B cell (primary cell): ENCODE measurements around the gene EFEMP1. TPM values are rescaled to one million over a fixed set of nuclear protein-coding genes. Genes with fewer than 3 reads are reported as not detected.

Experiments
- ATAC-seq: fragments of 200-7000 bp; cut with Tn5 transposase; one replicate; pipeline ENCODE4 v1.10.0; 2021; ENCODE audit warnings: low read depth, mild to moderate bottlenecking, moderate number of reproducible peaks, moderate library complexity
- CTCF ChIA-PET: fragments of 350-600 bp; sonication (Branson Sonifier 250); formaldehyde crosslinking; loops from one replicate; lab custom pipeline; 2021; ENCODE audit warnings: antibody characterized with exemption, inconsistent platforms; lab: Charles Lee
- POLR2A ChIA-PET: fragments of 350-600 bp; sonication (Branson Sonifier 250); formaldehyde crosslinking; loops from one replicate; lab custom pipeline; 2021; ENCODE audit warnings: antibody characterized with exemption; lab: Charles Lee
- DNase-seq: peaks from one replicate; pipeline ENCODE4 v3.0.0; 2013
- H2AFZ ChIP-seq: 2 replicates; pipeline ENCODE4 v1.6.1; 2012; ENCODE audit warnings: mild to moderate bottlenecking, low read depth, low read length; ENCODE audit not compliant: insufficient read depth, poor library complexity, severe bottlenecking
- H3K27ac ChIP-seq, 2 donors: 1 replicate in 1 of 2; 2 replicates in 1 of 2; pipeline ENCODE4 v1.5.1; 2012 to 2013; ENCODE audit warnings: low read length in 2 of 2, mild to moderate bottlenecking in 2 of 2, moderate library complexity in 1 of 2
- H3K27me3 ChIP-seq, 4 experiments: fragments of 200-600 bp in 1 of 4; sonication (generic) in 1 of 4; replicated peaks in 1 of 4; 1 replicate in 2 of 4; 2 replicates in 2 of 4; pipeline versions ENCODE4 v1.6.1 to v1.7.0; 2013 to 2016; ENCODE audit warnings: low read length in 3 of 4, mild to moderate bottlenecking in 2 of 4, mixed read lengths in 1 of 4, moderate library complexity in 1 of 4; ENCODE audit not compliant: insufficient read depth in 4 of 4, control insufficient read depth in 3 of 4; ENCODE audit errors: control extremely low read depth in 1 of 4
- H3K36me3 ChIP-seq, 2 experiments: replicated peaks in 1 of 2; 1 replicate in 1 of 2; 2 replicates in 1 of 2; pipeline versions ENCODE4 v1.6.1 to v1.7.1; 2013; ENCODE audit warnings: low read length in 1 of 2; ENCODE audit not compliant: insufficient read depth in 2 of 2, control insufficient read depth in 1 of 2; ENCODE audit errors: control extremely low read depth in 1 of 2, extremely low read depth in 1 of 2
- H3K4me1 ChIP-seq, 2 donors: fragments of 200-600 bp in 1 of 2; sonication (generic) in 1 of 2; 1 replicate in 1 of 2; 2 replicates in 1 of 2; pipeline versions ENCODE4 v1.5.1 to v1.6.1; 2013 to 2017; ENCODE audit warnings: low read length in 2 of 2; ENCODE audit not compliant: control insufficient read depth in 2 of 2, insufficient read depth in 2 of 2
- H3K4me2 ChIP-seq: replicated peaks from 2 replicates; pipeline ENCODE3; 2012; ENCODE audit warnings: mild to moderate bottlenecking, low read depth, low read length; ENCODE audit not compliant: poor library complexity, severe bottlenecking
- H3K4me3 ChIP-seq, 5 experiments: fragments of 200-600 bp in 1 of 5; sonication (generic) in 1 of 5; 1 replicate in 3 of 5; 2 replicates in 2 of 5; pipeline versions ENCODE4 v1.5.1 to v1.7.0; 2011 to 2016; ENCODE audit warnings: low read length in 4 of 5, mild to moderate bottlenecking in 4 of 5, low read depth in 2 of 5, control low read depth in 1 of 5, moderate library complexity in 1 of 5; ENCODE audit not compliant: insufficient read depth in 1 of 5; ENCODE audit errors: control extremely low read depth in 1 of 5, extremely low read depth in 1 of 5
- H3K79me2 ChIP-seq: fragments of 200-600 bp; sonication (generic); one replicate; pipeline ENCODE4 v1.6.0; 2016; ENCODE audit warnings: low read length; ENCODE audit not compliant: control insufficient read depth, insufficient read depth
- H3K9ac ChIP-seq: fragments of 200-600 bp; sonication (generic); 2 replicates; pipeline ENCODE4 v1.6.1; 2017; ENCODE audit warnings: mild to moderate bottlenecking, low read length, moderate library complexity
- H3K9me3 ChIP-seq, 3 donors: one replicate each; pipeline versions ENCODE4 v1.6.1 to v1.7.1; 2013; ENCODE audit warnings: low read length in 2 of 3; ENCODE audit not compliant: control insufficient read depth in 2 of 3, insufficient read depth in 1 of 3; ENCODE audit errors: control extremely low read depth in 1 of 3
- H4K20me1 ChIP-seq: 2 replicates; pipeline ENCODE4 v1.6.0; 2012; ENCODE audit warnings: mild to moderate bottlenecking, low read length; ENCODE audit not compliant: insufficient read depth, control insufficient read depth, poor library complexity, severe bottlenecking
- H3K27ac Mint-ChIP-seq: one replicate; pipeline ENCODE4 v1.8.0; 2021; ENCODE audit warnings: mixed read lengths
- H3K27me3 Mint-ChIP-seq: one replicate; pipeline ENCODE4 v1.8.0; 2021; ENCODE audit warnings: mixed read lengths
- H3K4me1 Mint-ChIP-seq: one replicate; pipeline ENCODE4 v1.8.0; 2021; ENCODE audit warnings: mixed read lengths
- H3K4me3 Mint-ChIP-seq: one replicate; pipeline ENCODE4 v1.8.0; 2021; ENCODE audit warnings: mixed read lengths
- H3K9me3 Mint-ChIP-seq: one replicate; pipeline ENCODE4 v1.8.0; 2022; ENCODE audit warnings: mixed read lengths; ENCODE audit not compliant: insufficient read depth
- EZH2 ChIP-seq: IDR thresholded peaks from 2 replicates; pipeline ENCODE4 v1.6.1; 2012; ENCODE audit warnings: borderline replicate concordance, low read depth, mild to moderate bottlenecking, moderate library complexity, low read length; ENCODE audit not compliant: insufficient read depth, poor library complexity, severe bottlenecking
- WGBS: methylation state at CpG from one replicate; pipeline ENCODE4 v1.1.5; 2013; ENCODE audit warnings: missing lambda C conversion rate; ENCODE audit not compliant: insufficient coverage; 5-methylcytosine and 5-hydroxymethylcytosine counted together
- intact Hi-C: fragments of 100-400 bp; cut with micrococcal nuclease; formaldehyde crosslinking; loops from one replicate; pipeline ENCODE4 v1.10.0; 2022
- polyA plus RNA-seq: library from polyadenylated mRNA; depleted of rRNA; stranded (reverse); fragments of >200 nt; gene quantifications from 2 replicates; pipeline ENCODE4 v1.2.3, GENCODE V29; 2012
- total RNA-seq, 2 donors: library from RNA; stranded (reverse); fragments of 120-200 nt in 1 of 2; gene quantifications; 1 replicate in 1 of 2; 2 replicates in 1 of 2; pipeline versions ENCODE4 v1.2.3 to v1.2.4, GENCODE V29; 2013 to 2022
- TF ChIP-seq, protein P1 (sequence below): fragments of 200-600 bp; IDR thresholded peaks from one replicate; pipeline ENCODE4 v1.8.0; 2022; ENCODE audit warnings: antibody characterized with exemption, mild to moderate bottlenecking

EFEMP1 gene
- total and polyA plus RNA-seq, 2 donors (not counting 1 experiment from before 2014, with no cell fraction given) = not detected

DNA sequence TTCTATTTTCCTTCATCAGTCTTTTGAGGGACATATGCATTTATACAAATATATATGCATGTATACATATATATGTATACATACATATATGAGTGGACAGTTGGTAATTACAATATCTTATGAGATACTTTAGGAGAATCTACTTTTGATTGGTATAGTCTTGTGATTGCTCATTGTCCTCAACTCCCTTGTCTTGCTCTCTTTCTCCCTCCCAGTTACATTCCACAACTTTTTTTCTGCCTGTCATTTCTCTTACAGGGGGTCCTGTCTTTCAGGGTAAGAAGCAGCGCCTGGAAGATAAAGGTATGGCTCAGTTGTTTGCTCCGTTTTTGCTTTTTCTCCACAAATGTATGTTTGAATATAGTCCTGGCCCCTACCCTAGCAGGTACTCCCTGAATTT, 19.9 kb downstream of the EFEMP1 start:
- WGBS = no CpG with 5 or more reads among the region's 2 CpGs
- Histone ChIP-seq H3K4me2 (no peak overlapping the region), H3K36me3 (no peaks in the 10 kb centered on the region), H3K27me3 (no peaks in the 10 kb centered on the region), H3K27ac (no peak overlapping the region), H3K9me3 (no peaks in the 10 kb centered on the region), H3K4me1 (no peaks in the 10 kb centered on the region), H2AFZ (no peak overlapping the region), H3K4me3 (no peak overlapping the region), H4K20me1 (no peaks in the 10 kb centered on the region), H3K9ac (no peak overlapping the region), H3K79me2 (no peaks in the 10 kb centered on the region)
- no peak for ATAC-seq
- H3K27ac Mint-ChIP-seq = no peak overlapping the region
- DNase-seq = no peak
- H3K27me3 Mint-ChIP-seq = no peaks in the 10 kb centered on the region
- CTCF ChIA-PET = no interaction called here
- intact Hi-C loops = no loop called here
- no peak for TF ChIP-seq EZH2
- TF ChIP-seq, protein P1, sequence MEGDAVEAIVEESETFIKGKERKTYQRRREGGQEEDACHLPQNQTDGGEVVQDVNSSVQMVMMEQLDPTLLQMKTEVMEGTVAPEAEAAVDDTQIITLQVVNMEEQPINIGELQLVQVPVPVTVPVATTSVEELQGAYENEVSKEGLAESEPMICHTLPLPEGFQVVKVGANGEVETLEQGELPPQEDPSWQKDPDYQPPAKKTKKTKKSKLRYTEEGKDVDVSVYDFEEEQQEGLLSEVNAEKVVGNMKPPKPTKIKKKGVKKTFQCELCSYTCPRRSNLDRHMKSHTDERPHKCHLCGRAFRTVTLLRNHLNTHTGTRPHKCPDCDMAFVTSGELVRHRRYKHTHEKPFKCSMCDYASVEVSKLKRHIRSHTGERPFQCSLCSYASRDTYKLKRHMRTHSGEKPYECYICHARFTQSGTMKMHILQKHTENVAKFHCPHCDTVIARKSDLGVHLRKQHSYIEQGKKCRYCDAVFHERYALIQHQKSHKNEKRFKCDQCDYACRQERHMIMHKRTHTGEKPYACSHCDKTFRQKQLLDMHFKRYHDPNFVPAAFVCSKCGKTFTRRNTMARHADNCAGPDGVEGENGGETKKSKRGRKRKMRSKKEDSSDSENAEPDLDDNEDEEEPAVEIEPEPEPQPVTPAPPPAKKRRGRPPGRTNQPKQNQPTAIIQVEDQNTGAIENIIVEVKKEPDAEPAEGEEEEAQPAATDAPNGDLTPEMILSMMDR = no peak
- H3K4me1 Mint-ChIP-seq = no peaks in the 10 kb centered on the region
- POLR2A ChIA-PET = no interaction called here
- H3K9me3 Mint-ChIP-seq = no peaks in the 10 kb centered on the region
- no peak overlapping the region for H3K4me3 Mint-ChIP-seq

- intact Hi-C loops = no loop called here
- Histone ChIP-seq H3K36me3 (no peaks in the 10 kb centered on the region), H3K27ac (no peak overlapping the region), H3K9ac (no peak overlapping the region), H3K9me3 (no peaks in the 10 kb centered on the region), H4K20me1 (no peaks in the 10 kb centered on the region), H3K4me2 (no peak overlapping the region), H3K4me1 (no peaks in the 10 kb centered on the region), H3K79me2 (no peaks in the 10 kb centered on the region), H3K27me3 (no peaks in the 10 kb centered on the region), H2AFZ (no peak overlapping the region), H3K4me3 (no peak overlapping the region)
- ChIA-PET POLR2A (no interaction called here), CTCF (no interaction called here)
- no peak overlapping the region for H3K4me3 Mint-ChIP-seq
- ATAC-seq (no peak), DNase-seq (no peak)
- H3K9me3 Mint-ChIP-seq = no peaks in the 10 kb centered on the region
- no peak overlapping the region for H3K27ac Mint-ChIP-seq
- no peak for TF ChIP-seq EZH2
- TF ChIP-seq, protein P1 = no peak
- H3K4me1 Mint-ChIP-seq = no peaks in the 10 kb centered on the region
- no peaks in the 10 kb centered on the region for H3K27me3 Mint-ChIP-seq
Measured at GRCh38 chr2:55902971-55903370, 20.6 kb downstream of the EFEMP1 start.
